ENCODE measurements around the gene CCDC102A. TPM values are rescaled to one million over a fixed set of nuclear protein-coding genes. Genes with fewer than 3 reads are reported as not detected.
A peak's percentile ranks its signal among the peaks of the same experiment; 100 is the strongest.
"Not testable (repeated sequence)": the region's sequence is repeated elsewhere in the genome, so short reads cannot be mapped to it uniquely, and the experiment has no call there.

Gene CCDC102A
- total RNA-seq, 1 donor from 2014 or later = 30.6 TPM

DNA sequence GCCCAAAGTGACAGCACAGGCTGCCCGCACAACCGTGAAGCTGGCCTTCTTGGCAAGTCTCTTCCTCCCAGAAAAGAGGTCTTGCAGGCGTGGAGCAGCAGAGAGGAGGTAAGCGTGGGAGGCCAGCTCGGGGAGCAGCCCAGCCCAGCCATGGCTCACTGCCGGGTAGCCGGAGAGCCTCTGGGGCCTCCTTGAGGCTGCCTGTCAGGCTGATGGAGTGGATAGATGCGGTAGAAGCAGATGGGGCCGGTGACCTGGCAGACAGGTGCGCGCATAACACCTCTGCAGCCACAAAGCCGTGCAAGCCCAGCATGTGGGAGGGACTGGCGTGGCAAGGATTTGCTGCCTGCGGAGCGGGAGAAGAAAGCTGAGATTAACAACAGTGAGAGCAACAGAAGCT lies 33.0 kb downstream of the CCDC102A start:
- no peak for DNase-seq (ENCODE audit: low spot score in 2 of 2, unreplicated experiment in 2 of 2)
- H3K4me1 Mint-ChIP-seq = peaks cover 61% of the 10 kb centered on the region
- TF ChIP-seq, protein P1, sequence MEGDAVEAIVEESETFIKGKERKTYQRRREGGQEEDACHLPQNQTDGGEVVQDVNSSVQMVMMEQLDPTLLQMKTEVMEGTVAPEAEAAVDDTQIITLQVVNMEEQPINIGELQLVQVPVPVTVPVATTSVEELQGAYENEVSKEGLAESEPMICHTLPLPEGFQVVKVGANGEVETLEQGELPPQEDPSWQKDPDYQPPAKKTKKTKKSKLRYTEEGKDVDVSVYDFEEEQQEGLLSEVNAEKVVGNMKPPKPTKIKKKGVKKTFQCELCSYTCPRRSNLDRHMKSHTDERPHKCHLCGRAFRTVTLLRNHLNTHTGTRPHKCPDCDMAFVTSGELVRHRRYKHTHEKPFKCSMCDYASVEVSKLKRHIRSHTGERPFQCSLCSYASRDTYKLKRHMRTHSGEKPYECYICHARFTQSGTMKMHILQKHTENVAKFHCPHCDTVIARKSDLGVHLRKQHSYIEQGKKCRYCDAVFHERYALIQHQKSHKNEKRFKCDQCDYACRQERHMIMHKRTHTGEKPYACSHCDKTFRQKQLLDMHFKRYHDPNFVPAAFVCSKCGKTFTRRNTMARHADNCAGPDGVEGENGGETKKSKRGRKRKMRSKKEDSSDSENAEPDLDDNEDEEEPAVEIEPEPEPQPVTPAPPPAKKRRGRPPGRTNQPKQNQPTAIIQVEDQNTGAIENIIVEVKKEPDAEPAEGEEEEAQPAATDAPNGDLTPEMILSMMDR (IDR thresholded peaks at IDR 0.05; ENCODE audit: unreplicated experiment) = no peak
- no peak overlapping the region for H3K4me3 Mint-ChIP-seq
- H3K27ac Mint-ChIP-seq = peak overlapping the region; percentile 72
- no peaks in the 10 kb centered on the region for H3K36me3 Mint-ChIP-seq
- no peaks in the 10 kb centered on the region for H3K9me3 Mint-ChIP-seq
- H3K27me3 Mint-ChIP-seq (ENCODE audit: low read depth) = no peaks in the 10 kb centered on the region

DNA sequence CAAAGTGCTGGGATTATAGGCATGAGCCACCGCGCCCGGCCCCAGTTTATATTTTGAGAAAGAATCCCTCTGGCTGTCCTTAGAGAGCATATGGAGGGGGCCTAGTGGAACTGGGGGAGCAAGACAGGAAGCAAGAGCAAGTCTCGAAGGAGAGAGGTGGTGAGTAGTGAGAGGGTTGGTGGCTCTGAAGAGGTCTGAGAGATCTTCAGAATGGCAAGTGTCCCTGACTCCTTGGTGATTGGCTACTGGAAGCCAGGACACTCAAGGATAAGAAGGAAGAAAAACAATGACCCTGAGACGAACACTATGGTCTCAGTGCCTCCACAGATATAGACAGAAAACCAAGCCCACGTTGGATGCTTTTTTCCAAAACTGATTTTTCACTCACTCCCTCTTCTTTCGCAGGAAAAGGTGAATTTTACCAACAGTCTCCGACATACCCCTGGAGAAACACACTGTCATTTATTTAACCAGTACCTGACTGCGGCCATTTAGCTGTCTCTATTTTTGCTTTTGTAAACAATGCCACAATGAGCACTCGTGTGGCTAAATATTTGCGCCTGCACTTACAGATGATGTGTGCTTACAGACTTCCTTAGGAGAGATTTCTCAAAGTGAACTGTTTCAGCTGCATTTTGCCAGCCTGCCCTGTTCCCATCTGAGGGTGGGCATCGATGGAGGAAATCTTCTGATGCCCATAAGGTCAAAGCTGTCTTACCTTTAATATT lies 34.2 kb downstream of the CCDC102A start:
- Mint-ChIP-seq H3K36me3 (no peaks in the 10 kb centered on the region), H3K27ac (no peak overlapping the region), H3K4me1 (peaks cover 49% of the 10 kb centered on the region), H3K9me3 (no peaks in the 10 kb centered on the region), H3K27me3 (ENCODE audit: low read depth) (no peaks in the 10 kb centered on the region), H3K4me3 (no peak overlapping the region)
- TF ChIP-seq, protein P1 (IDR thresholded peaks at IDR 0.05; ENCODE audit: unreplicated experiment) = no peak
- DNase-seq (ENCODE audit: low spot score in 2 of 2, unreplicated experiment in 2 of 2) = no peak

DNA sequence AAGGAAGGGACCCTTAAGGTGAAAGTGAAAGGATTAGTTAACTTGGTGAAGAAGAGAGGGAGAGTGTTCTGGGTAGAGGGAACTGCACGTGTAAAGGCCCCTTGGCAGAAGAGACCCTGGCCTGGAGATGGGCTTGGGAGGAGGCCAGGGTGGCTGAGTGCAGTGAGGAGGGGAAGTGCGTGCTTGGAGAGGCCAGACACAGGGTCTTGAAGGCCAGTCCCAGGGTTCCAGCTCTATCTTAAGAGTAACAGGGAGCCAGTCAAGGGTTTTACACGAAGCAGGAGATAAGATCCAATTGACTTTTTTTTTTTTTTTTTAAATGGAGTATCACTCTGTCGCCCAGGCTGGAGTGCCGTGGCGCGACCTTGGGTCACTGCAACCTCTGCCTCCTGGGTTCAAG lies 34.9 kb downstream of the CCDC102A start:
- no peaks in the 10 kb centered on the region for H3K9me3 Mint-ChIP-seq
- H3K4me1 Mint-ChIP-seq = peaks cover 44% of the 10 kb centered on the region
- peak overlapping the region; percentile 55 for H3K27ac Mint-ChIP-seq
- no peak for DNase-seq (ENCODE audit: low spot score in 2 of 2, unreplicated experiment in 2 of 2)
- H3K36me3 Mint-ChIP-seq = no peaks in the 10 kb centered on the region
- H3K27me3 Mint-ChIP-seq (ENCODE audit: low read depth) = no peaks in the 10 kb centered on the region
- TF ChIP-seq, protein P1 (IDR thresholded peaks at IDR 0.05; ENCODE audit: unreplicated experiment) = no peak
- no peak overlapping the region for H3K4me3 Mint-ChIP-seq

DNA sequence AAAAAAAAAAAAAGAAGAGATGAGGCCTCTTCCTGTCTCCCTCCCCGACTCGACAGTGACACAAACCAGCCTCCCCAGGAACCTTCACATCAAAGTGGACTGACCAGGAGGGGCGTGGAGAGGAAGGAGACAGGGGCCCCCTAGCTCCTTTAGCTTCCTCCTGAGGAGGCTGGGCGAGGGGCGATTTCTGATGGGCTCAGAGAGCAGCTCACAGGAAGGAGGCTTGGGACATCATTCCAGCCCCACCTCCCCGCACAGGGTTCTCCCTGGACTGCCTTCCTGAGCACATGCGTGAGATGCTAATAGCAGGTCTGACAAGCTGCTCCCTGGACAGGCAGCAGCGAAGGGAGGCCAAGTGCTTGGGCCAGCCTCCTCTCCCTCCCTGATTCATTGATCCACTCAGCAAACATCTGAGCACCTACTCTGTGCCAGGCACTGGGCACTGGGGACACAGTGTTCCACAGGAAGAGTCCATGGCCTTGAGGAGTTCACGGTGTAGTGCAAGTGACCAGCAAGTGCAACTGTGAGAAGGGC lies 35.7 kb downstream of the CCDC102A start:
- peak overlapping the region; percentile 55 for H3K27ac Mint-ChIP-seq

DNA sequence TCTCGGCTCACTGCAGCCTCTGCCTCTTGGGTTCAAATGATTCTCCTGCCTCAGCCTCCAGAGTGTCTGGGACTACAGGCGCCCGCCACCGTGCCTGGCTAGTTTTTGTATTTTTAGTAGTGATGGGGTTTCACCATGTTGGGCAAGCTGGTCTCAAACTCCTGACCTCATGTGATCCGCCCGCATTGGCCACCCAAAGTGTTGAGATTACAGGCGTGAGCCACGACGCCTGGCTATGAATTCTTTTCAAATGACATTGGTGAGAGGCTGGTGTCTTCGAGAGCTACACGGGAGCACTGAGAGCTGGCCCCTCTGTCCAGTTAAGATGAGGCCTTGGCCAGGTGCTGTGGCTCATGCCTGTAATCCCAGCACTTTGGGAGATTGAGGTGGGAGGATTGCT lies 36.4 kb downstream of the CCDC102A start:
- not testable (repeated sequence) for H3K9me3 Mint-ChIP-seq; DNase-seq (ENCODE audit: low spot score in 2 of 2, unreplicated experiment in 2 of 2); H3K36me3 Mint-ChIP-seq; H3K4me3 Mint-ChIP-seq; H3K27me3 Mint-ChIP-seq (ENCODE audit: low read depth)
- H3K27ac Mint-ChIP-seq = peak overlapping the region; percentile 16
- peaks cover 40% of the 10 kb centered on the region for H3K4me1 Mint-ChIP-seq

More for the DNA sequence above, 35.7 kb downstream of the CCDC102A start:
- TF ChIP-seq, protein P1 (IDR thresholded peaks at IDR 0.05; ENCODE audit: unreplicated experiment) = no peak
- Mint-ChIP-seq H3K4me3 (no peak overlapping the region), H3K27me3 (ENCODE audit: low read depth) (no peaks in the 10 kb centered on the region), H3K4me1 (peaks cover 44% of the 10 kb centered on the region), H3K36me3 (no peaks in the 10 kb centered on the region), H3K9me3 (no peaks in the 10 kb centered on the region)
- DNase-seq (ENCODE audit: low spot score in 2 of 2, unreplicated experiment in 2 of 2) = no peak

DNA sequence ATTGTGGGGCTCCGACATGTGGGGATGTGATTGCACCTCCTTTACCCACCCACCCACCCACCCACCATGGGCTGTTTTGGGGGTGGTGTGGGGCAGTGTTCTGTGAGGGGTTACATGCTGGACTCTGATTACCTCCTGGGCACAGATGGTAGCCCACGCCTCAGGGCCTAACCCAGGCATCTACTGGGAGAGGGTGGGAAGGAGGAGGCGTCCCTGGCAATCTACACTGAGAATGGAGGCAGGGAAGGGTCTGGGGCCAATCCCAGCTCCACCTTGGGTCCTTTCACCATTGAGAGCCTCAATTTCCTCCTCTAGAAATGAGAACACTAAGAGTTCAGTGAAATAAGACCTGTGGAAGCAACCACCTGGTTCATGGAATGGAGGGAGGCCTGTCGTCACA lies 38.3 kb downstream of the CCDC102A start:
- Mint-ChIP-seq H3K4me1 (peaks cover 23% of the 10 kb centered on the region), H3K4me3 (no peak overlapping the region), H3K27ac (no peak overlapping the region), H3K27me3 (ENCODE audit: low read depth) (no peaks in the 10 kb centered on the region), H3K9me3 (no peaks in the 10 kb centered on the region), H3K36me3 (no peaks in the 10 kb centered on the region)
- no peak for DNase-seq (ENCODE audit: low spot score in 2 of 2, unreplicated experiment in 2 of 2)
- TF ChIP-seq, protein P1 (IDR thresholded peaks at IDR 0.05; ENCODE audit: unreplicated experiment) = no peak
